SK-N-SH treated with all-trans-retinoic acid at 6 μM for 48 hours (cell line): ENCODE data around the gene GPAT2.
"Not testable (repeated sequence)": the region's sequence is repeated elsewhere in the genome, so short reads cannot be mapped to it uniquely, and the experiment has no call there.

Experiments
- ARNTL ChIP-seq: fragments of 450-650 bp; formaldehyde crosslinking; IDR thresholded peaks from 2 replicates; pipeline ENCODE4 v1.5.0; 2020; ENCODE audit warnings: low read depth, mild to moderate bottlenecking, moderate library complexity, borderline replicate concordance
- CREB5 ChIP-seq: fragments of 250-450 bp; sonication (Bioruptor Pico); IDR thresholded peaks from 2 replicates; pipeline ENCODE4 v1.5.1; 2020; ENCODE audit warnings: low read depth, mild to moderate bottlenecking, moderate library complexity
- CSDC2 ChIP-seq: fragments of 250-450 bp; sonication (Bioruptor Pico); IDR thresholded peaks from 2 replicates; pipeline ENCODE4 v1.5.0; 2020; ENCODE audit warnings: mild to moderate bottlenecking, moderate library complexity
- ISL1 ChIP-seq: fragments of 250-450 bp; sonication (Bioruptor Pico); IDR thresholded peaks from 2 replicates; pipeline ENCODE4 v2.1.2; 2022; ENCODE audit warnings: mild to moderate bottlenecking, moderate library complexity
- OSR1 ChIP-seq: fragments of 250-450 bp; sonication (Bioruptor Pico); IDR thresholded peaks from 2 replicates; pipeline ENCODE4 v1.8.0; 2022; ENCODE audit warnings: moderate library complexity, mild to moderate bottlenecking, inconsistent platforms
- PATZ1 ChIP-seq: fragments of 250-450 bp; sonication (Bioruptor Pico); IDR thresholded peaks from 2 replicates; pipeline ENCODE4 v1.8.0; 2020; ENCODE audit warnings: mild to moderate bottlenecking, moderate library complexity, borderline replicate concordance
- PPARA ChIP-seq: fragments of 250-450 bp; sonication (Bioruptor Pico); IDR thresholded peaks from 2 replicates; pipeline ENCODE4 v1.5.0; 2020; ENCODE audit warnings: mild to moderate bottlenecking, borderline replicate concordance
- SNAI2 ChIP-seq: fragments of 250-450 bp; sonication (Bioruptor Pico); IDR thresholded peaks from 2 replicates; pipeline ENCODE4 v1.5.0; 2020; ENCODE audit warnings: mild to moderate bottlenecking, moderate library complexity
- TCF4 ChIP-seq: fragments of 250-450 bp; sonication (Bioruptor Pico); IDR thresholded peaks from 2 replicates; pipeline ENCODE4 v1.8.0; 2021; ENCODE audit warnings: mild to moderate bottlenecking, moderate library complexity, borderline replicate concordance
- ZFP3 ChIP-seq: fragments of 250-450 bp; sonication (Bioruptor Pico); IDR thresholded peaks from 2 replicates; pipeline ENCODE4 v1.5.0; 2020; ENCODE audit warnings: mild to moderate bottlenecking, moderate library complexity
- ZFP30 ChIP-seq: fragments of 450-650 bp; formaldehyde crosslinking; IDR thresholded peaks from 2 replicates; pipeline ENCODE4 v1.5.0; 2022; ENCODE audit warnings: mild to moderate bottlenecking, moderate library complexity
- ZNF565 ChIP-seq: fragments of 450-650 bp; formaldehyde crosslinking; conservative IDR thresholded peaks from 2 replicates; pipeline ENCODE4 v1.5.0; 2020; ENCODE audit warnings: low read depth, mild to moderate bottlenecking, moderate library complexity
- ZNF70 ChIP-seq: fragments of 450-650 bp; formaldehyde crosslinking; IDR thresholded peaks from 2 replicates; pipeline ENCODE4 v1.5.0; 2020; ENCODE audit warnings: mild to moderate bottlenecking, moderate library complexity
- ZNF8 ChIP-seq: fragments of 450-650 bp; formaldehyde crosslinking; IDR thresholded peaks from 2 replicates; pipeline ENCODE4 v1.5.0; 2020; ENCODE audit warnings: mild to moderate bottlenecking, moderate library complexity

- TF ChIP-seq CREB5 (CRISPR knock-in tag); TCF4; ZFP3 (CRISPR knock-in tag); ZNF70; SNAI2 (CRISPR knock-in tag); PPARA; ARNTL (CRISPR knock-in tag); CSDC2 (CRISPR knock-in tag); ZNF8 (CRISPR knock-in tag); ZFP30 (CRISPR knock-in tag); ZNF565 (CRISPR knock-in tag); ISL1; OSR1 (CRISPR knock-in tag); PATZ1 (CRISPR knock-in tag): not testable (repeated sequence)
Measured at GRCh38 chr2:96011129-96011455, 23.6 kb downstream of the GPAT2 start.
